Measurements from ENCODE around the gene KLK14.

The KLK14 gene

DNA sequence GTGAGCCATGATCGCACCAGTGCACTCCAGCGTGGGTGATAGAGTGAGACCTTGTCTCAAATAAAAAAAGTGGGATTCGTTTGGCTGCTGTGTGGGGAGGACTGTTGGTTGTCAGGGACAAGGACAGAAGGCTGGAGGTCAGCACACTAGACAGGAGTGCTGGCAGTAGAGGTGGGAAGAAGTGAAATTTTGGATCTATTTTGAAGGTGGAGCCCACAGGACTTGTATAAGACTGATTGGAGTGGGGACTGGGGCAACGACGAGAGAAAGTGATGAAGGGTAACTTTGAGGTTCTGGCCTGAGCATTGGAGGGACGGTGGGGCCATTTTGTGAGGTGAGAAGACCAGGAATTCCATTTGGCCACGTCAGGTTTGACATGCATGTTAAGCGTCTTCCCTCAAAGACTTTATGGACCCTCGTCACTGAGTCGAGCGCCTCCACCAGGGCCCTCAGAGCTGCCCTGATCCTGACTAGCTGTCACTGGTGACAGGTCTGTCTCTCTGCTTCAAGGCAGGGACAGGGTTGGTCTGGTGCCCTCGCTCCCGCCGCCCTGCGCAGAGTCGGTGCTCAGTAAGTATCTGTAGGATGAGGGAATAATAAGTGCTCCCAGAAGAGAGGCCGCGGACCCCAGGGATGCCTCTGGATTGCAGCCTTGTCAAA, 24.8 kb upstream of the KLK14 start:
- peak overlapping the region; percentile 84 for H3K4me3 ChIP-seq (ENCODE audit: low read length)
- peak overlapping the region; percentile 86 for H3K9ac ChIP-seq (ENCODE audit: low read depth, low read length)
- no peaks in the 10 kb centered on the region for H3K27me3 ChIP-seq (ENCODE audit: control insufficient read depth, insufficient read depth, low read length)
- peaks cover 23% of the 10 kb centered on the region for H3K36me3 ChIP-seq (ENCODE audit: insufficient read depth, low read length)
- H3K9me3 ChIP-seq (replicated peaks; ENCODE audit: low read length) = no peaks in the 10 kb centered on the region
- H3K4me1 ChIP-seq (ENCODE audit: control insufficient read depth, insufficient read depth, low read length) = peaks cover 6% of the 10 kb centered on the region
- peak overlapping the region; percentile 83 for H3K4me2 ChIP-seq (ENCODE audit: low read length)

DNA sequence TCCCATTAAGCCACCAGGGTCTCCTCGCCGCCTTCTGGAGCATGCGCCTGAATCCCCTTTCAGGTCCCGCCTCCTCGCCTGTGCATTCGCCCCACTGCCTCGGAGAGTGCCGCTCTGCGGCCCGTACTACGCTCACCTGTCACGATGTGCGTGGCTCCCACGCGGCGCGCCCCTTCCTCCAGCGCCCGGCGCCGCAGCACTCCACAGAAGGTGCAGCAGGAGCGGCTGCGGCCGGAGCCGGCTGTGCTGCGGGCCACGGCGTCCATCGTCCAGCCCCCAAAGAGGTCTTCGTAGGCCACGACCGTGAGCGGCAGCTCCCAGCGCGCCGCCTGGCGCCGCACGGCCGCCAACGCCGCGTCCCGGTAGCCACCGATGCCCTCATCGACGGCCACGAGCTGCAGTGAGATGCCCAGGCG, 21.2 kb upstream of the KLK14 start:
- no peaks in the 10 kb centered on the region for H3K9me3 ChIP-seq (replicated peaks; ENCODE audit: low read length)
- H3K4me1 ChIP-seq (ENCODE audit: control insufficient read depth, insufficient read depth, low read length) = peaks cover 5% of the 10 kb centered on the region
- peaks cover 37% of the 10 kb centered on the region for H3K36me3 ChIP-seq (ENCODE audit: insufficient read depth, low read length)
- no peak overlapping the region for H3K4me3 ChIP-seq (ENCODE audit: low read length)
- no peaks in the 10 kb centered on the region for H3K27me3 ChIP-seq (ENCODE audit: control insufficient read depth, insufficient read depth, low read length)
- H3K9ac ChIP-seq (ENCODE audit: low read depth, low read length) = no peak overlapping the region
- no peak overlapping the region for H3K4me2 ChIP-seq (ENCODE audit: low read length)

DNA sequence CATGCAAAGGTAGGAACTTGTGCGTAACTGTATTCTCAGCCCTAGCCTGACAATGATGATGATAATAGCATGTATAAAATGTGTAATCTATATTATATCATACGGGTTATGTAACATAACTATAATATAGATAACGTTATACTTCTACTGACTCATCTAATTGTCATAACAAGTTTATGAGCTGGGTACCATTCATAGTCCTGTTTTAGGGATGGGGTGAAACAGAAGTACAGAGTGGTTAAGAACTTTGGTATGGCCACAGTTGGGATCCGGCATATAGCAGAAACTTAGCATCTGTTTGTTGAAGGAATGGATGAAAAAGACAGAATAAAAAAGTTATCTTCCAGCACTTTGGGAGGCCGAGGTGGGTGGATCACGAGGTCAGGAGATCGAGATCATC, 20.3 kb upstream of the KLK14 start:
- H3K9ac ChIP-seq (ENCODE audit: low read depth, low read length) = no peak overlapping the region
- H3K27me3 ChIP-seq (ENCODE audit: control insufficient read depth, insufficient read depth, low read length) = no peaks in the 10 kb centered on the region
- no peak overlapping the region for H3K4me3 ChIP-seq (ENCODE audit: low read length)
- no peaks in the 10 kb centered on the region for H3K9me3 ChIP-seq (replicated peaks; ENCODE audit: low read length)
- peaks cover 3% of the 10 kb centered on the region for H3K4me1 ChIP-seq (ENCODE audit: control insufficient read depth, insufficient read depth, low read length)
- H3K4me2 ChIP-seq (ENCODE audit: low read length) = no peak overlapping the region
- peaks cover 38% of the 10 kb centered on the region for H3K36me3 ChIP-seq (ENCODE audit: insufficient read depth, low read length)

DNA sequence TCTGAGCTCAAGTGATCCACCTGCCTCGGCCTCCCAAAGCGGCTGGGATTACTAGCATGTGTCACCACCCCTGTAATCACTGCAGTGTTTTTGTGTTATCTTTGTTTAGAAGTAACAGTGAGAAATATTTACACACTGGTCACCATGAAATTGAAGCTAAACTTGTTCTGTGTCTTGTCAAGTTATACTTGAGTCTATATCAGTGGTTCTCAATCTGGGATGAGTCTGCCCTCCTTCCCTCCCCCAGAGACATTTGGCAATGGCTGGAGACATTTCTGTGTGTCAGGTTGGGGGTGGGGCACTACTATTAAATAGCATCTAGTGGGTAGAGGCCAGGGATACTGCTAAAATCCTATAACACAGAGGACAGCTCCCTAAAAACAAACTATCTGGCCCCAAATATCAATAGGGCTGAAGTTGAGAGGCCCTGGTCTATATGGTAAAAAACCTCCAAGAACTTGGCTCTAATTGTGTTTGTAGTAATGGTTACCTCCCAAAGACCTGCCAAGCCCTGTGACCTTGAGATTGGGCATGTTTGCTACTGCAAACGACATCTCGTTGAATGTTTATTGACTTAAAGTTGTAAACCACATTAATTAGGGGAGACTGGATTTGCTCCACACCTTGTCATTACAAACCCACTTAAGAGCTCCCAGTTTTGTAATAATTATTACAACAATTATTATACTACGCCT, 18.6 kb upstream of the KLK14 start:
- Histone ChIP-seq H3K4me3 (ENCODE audit: low read length) (no peak overlapping the region), H3K27me3 (ENCODE audit: control insufficient read depth, insufficient read depth, low read length) (no peaks in the 10 kb centered on the region), H3K4me2 (ENCODE audit: low read length) (no peak overlapping the region), H3K36me3 (ENCODE audit: insufficient read depth, low read length) (peaks cover 41% of the 10 kb centered on the region), H3K9ac (ENCODE audit: low read depth, low read length) (no peak overlapping the region), H3K9me3 (replicated peaks; ENCODE audit: low read length) (no peaks in the 10 kb centered on the region), H3K4me1 (ENCODE audit: control insufficient read depth, insufficient read depth, low read length) (no peaks in the 10 kb centered on the region)

DNA sequence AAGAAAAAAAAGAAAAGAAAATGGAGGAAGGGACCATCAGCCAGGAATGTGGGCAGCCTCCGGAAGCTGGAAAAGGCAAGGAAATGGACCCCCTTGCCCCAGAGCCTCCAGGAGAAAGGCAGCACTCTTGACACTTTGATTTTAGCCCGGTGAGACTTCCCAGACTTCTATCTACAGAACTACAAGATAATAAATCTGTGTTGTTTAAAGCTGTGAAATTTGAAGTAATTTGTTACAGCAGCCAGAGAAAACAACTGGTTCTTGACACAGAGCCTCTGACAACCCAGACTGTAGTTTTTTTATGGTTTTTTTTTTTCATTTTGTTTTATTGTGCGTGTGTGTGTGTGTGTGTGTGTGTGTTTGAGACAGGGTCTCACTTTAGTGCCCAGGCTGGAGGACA, 17.9 kb upstream of the KLK14 start:
- Histone ChIP-seq H3K9ac (ENCODE audit: low read depth, low read length) (no peak overlapping the region), H3K9me3 (replicated peaks; ENCODE audit: low read length) (no peaks in the 10 kb centered on the region), H3K4me3 (ENCODE audit: low read length) (no peak overlapping the region), H3K36me3 (ENCODE audit: insufficient read depth, low read length) (peaks cover 41% of the 10 kb centered on the region), H3K4me1 (ENCODE audit: control insufficient read depth, insufficient read depth, low read length) (no peaks in the 10 kb centered on the region), H3K27me3 (ENCODE audit: control insufficient read depth, insufficient read depth, low read length) (no peaks in the 10 kb centered on the region), H3K4me2 (ENCODE audit: low read length) (no peak overlapping the region)

DNA sequence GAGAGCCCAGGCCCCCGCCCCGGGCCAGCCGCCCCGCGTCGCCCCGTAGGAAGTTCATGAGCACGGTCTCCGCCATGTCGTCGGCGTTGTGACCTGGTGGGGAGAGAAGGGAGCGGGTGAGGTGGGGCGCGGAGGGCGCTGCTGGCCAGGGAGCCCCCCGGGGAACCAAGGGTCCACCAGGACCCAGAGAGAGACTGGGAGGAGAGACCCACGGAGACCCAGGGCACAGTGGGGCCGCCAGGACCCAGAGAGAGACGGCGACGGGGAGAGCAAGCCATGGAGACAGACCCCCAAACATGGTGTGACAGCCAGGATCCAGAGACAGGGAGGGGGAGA, 16.3 kb upstream of the KLK14 start:
- Histone ChIP-seq H3K9ac (ENCODE audit: low read depth, low read length) (no peak overlapping the region), H3K27me3 (ENCODE audit: control insufficient read depth, insufficient read depth, low read length) (no peaks in the 10 kb centered on the region), H3K4me2 (ENCODE audit: low read length) (no peak overlapping the region), H3K4me1 (ENCODE audit: control insufficient read depth, insufficient read depth, low read length) (no peaks in the 10 kb centered on the region), H3K9me3 (replicated peaks; ENCODE audit: low read length) (no peaks in the 10 kb centered on the region), H3K4me3 (ENCODE audit: low read length) (no peak overlapping the region), H3K36me3 (ENCODE audit: insufficient read depth, low read length) (peaks cover 31% of the 10 kb centered on the region)

DNA sequence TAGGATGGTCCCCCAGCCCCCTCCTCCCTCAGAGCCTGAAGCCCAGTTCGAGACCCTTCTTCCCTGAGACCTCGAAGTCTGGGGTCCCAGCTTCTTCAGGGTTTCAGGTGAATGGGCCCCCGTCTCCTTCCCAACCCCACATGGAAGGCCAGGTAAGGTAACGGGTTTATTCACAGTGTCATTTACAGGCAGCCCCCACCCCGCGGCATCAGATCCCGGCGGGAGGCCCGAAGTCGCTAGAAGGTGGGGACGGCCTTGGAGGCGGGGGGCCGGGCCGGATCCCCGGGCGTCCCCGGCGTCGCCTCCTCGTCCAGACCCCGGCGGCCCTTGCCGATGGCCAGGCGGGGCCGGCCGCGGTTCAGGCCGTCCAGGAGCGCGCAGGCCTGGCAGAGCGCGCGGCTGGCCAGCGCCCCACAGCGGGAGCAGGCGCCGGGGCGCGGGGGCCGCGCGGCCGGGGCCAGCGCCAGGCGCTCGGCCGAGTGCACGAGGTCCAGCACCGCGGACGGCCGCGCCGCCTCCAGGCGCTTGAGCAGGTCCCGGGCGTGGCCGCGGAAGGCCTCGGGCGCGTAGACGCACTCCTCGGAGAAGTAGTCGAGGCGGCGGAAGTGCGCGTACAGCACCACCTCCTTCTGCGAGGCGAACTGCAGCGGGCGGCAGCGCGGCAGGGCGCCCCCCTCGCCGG, 15.8 kb upstream of the KLK14 start:
- Histone ChIP-seq H3K9ac (ENCODE audit: low read depth, low read length) (no peak overlapping the region), H3K4me3 (ENCODE audit: low read length) (no peak overlapping the region), H3K4me1 (ENCODE audit: control insufficient read depth, insufficient read depth, low read length) (no peaks in the 10 kb centered on the region), H3K9me3 (replicated peaks; ENCODE audit: low read length) (no peaks in the 10 kb centered on the region), H3K27me3 (ENCODE audit: control insufficient read depth, insufficient read depth, low read length) (no peaks in the 10 kb centered on the region), H3K36me3 (ENCODE audit: insufficient read depth, low read length) (peaks cover 26% of the 10 kb centered on the region), H3K4me2 (ENCODE audit: low read length) (no peak overlapping the region)

DNA sequence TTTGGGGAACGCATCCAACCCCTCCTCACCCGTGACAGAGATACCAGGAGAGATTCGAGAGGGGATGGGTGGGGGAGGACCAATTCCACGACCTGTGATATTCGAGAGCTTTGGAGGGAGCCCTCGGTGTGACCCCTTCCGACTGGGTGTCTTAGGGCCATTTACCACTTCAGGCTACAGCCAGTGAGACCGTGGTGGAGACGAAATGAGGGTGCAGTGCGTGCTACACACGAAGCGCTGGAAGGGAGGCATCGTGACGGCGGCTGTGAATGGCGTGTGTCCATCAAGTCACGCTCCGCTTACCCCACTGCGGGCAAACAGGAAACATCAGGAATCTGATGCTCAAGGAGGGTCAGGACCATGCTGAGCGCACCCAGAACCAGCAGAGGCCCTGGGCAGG, 15.1 kb upstream of the KLK14 start:
- H3K9ac ChIP-seq (ENCODE audit: low read depth, low read length) = no peak overlapping the region
- H3K27me3 ChIP-seq (ENCODE audit: control insufficient read depth, insufficient read depth, low read length) = no peaks in the 10 kb centered on the region
- peaks cover 21% of the 10 kb centered on the region for H3K36me3 ChIP-seq (ENCODE audit: insufficient read depth, low read length)
- H3K4me1 ChIP-seq (ENCODE audit: control insufficient read depth, insufficient read depth, low read length) = no peaks in the 10 kb centered on the region
- no peak overlapping the region for H3K4me2 ChIP-seq (ENCODE audit: low read length)
- H3K9me3 ChIP-seq (replicated peaks; ENCODE audit: low read length) = no peaks in the 10 kb centered on the region
- H3K4me3 ChIP-seq (ENCODE audit: low read length) = no peak overlapping the region

DNA sequence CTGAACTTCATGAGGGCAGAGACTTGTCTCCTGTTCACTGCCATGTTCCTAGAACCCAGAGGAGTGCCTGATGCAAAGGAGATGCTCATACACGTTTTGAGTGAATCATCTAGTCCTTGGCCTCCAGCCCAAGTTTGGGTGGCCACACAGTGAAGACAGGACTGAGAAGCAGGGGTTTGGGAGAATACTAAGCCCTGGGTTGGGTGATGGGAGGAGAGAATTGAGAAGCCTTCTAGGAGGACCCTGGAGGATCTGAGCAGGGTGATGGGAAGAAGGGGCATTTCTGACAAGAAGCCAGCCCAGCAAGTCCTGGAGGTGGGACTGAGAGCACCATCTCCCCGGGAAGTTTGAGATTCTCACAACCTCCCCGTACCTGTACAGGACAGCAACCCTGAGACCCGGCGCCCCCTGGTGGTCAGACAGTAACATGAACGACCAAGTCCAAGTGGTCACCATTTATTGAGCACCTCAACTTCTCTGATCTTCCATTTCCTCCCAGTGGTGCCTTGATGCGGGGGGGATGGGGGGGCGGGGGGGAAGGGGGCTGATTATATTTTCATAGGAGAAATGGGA, 14.6 kb upstream of the KLK14 start:
- Histone ChIP-seq H3K9ac (ENCODE audit: low read depth, low read length) (no peak overlapping the region), H3K4me1 (ENCODE audit: control insufficient read depth, insufficient read depth, low read length) (no peaks in the 10 kb centered on the region), H3K4me2 (ENCODE audit: low read length) (no peak overlapping the region), H3K4me3 (ENCODE audit: low read length) (no peak overlapping the region), H3K36me3 (ENCODE audit: insufficient read depth, low read length) (peaks cover 16% of the 10 kb centered on the region), H3K27me3 (ENCODE audit: control insufficient read depth, insufficient read depth, low read length) (no peaks in the 10 kb centered on the region), H3K9me3 (replicated peaks; ENCODE audit: low read length) (no peaks in the 10 kb centered on the region)

DNA sequence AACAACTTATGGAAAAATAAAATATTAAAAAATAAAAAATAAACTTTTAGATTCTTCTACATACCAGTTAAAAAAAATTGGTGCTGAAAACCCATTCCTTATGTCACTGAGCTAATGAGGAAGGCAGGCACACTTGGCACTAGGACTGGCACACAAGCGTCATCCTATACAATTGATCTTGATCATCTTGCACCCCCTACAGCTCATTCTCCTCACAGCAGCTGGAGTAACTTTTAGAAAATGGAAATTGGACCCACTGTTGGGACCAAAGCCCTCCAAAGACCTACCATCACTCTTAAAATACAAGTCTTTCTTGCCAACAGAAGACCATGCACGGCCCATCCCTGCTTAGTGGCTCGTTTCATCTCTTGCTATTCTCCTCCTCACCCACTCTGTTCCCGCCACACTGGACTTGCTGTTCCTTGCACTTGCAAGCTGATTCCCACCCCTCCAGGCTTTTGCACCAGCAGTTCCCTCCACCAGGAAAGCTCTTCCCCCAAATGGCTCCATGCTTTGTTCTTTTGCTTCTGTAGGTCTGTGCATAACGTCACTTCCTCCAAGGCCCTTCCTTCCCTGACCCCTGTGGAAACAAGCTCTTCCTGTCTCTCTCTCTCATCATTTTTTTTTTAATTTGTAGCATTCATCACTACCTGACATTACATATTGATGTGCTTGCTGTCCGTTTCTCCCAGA, 13.9 kb upstream of the KLK14 start:
- no peaks in the 10 kb centered on the region for H3K27me3 ChIP-seq (ENCODE audit: control insufficient read depth, insufficient read depth, low read length)

DNA sequence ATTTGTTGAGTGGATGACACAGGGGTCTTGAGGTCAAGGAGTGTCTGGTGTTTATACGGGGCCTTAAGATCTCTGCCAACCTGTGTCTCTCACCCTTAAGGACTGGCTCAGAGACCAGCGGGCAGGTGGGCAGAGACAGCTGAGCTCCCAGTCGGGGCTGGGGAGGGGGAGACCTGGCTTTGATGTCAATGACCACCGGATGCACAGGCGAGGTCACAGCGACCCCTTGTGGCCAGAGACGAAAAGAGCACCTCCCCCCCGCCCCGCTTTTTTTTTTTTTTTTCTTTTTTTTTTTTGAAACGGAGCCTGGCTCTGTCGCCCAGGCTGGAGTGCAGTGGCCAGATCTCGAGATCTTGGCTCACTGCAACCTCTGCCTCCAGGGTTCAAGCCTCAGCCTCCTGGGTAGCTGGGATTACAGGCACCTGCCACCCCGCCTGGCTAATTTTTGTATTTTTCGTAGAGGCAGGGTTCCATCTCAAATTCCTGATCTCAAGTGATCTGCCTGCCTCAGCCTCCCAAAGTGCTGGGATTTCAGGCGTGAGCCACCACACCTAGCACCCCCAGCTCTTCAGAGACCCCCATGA, 12.1 kb upstream of the KLK14 start:
- Histone ChIP-seq H3K9ac (ENCODE audit: low read depth, low read length) (no peak overlapping the region), H3K27me3 (ENCODE audit: control insufficient read depth, insufficient read depth, low read length) (no peaks in the 10 kb centered on the region), H3K4me3 (ENCODE audit: low read length) (no peak overlapping the region), H3K9me3 (replicated peaks; ENCODE audit: low read length) (no peaks in the 10 kb centered on the region), H3K36me3 (ENCODE audit: insufficient read depth, low read length) (peaks cover 12% of the 10 kb centered on the region), H3K4me1 (ENCODE audit: control insufficient read depth, insufficient read depth, low read length) (no peaks in the 10 kb centered on the region), H3K4me2 (ENCODE audit: low read length) (no peak overlapping the region)

More for the DNA sequence above, 13.9 kb upstream of the KLK14 start:
- Histone ChIP-seq H3K36me3 (ENCODE audit: insufficient read depth, low read length) (peaks cover 13% of the 10 kb centered on the region), H3K4me1 (ENCODE audit: control insufficient read depth, insufficient read depth, low read length) (no peaks in the 10 kb centered on the region), H3K4me2 (ENCODE audit: low read length) (no peak overlapping the region), H3K9ac (ENCODE audit: low read depth, low read length) (no peak overlapping the region), H3K9me3 (replicated peaks; ENCODE audit: low read length) (no peaks in the 10 kb centered on the region), H3K4me3 (ENCODE audit: low read length) (no peak overlapping the region)

Data from skeletal muscle satellite cell (primary cell).